GM12892 (cell line): ENCODE data around the gene SYK.

Source experiments
- POLR2A ChIP-seq: IDR thresholded peaks from 2 replicates; pipeline ENCODE4 v1.6.1; 2011; ENCODE audit warnings: low read depth, low read length, control low read depth
- POLR2AphosphoS5 ChIP-seq: IDR thresholded peaks from 2 replicates; pipeline ENCODE4 v1.6.1; 2011; ENCODE audit warnings: low read depth, low read length, control low read depth
- TAF1 ChIP-seq: IDR thresholded peaks from 2 replicates; pipeline ENCODE4 v1.6.1; 2011; ENCODE audit warnings: low read depth, mild to moderate bottlenecking, control low read depth, low read length, borderline replicate concordance

GRCh38 chr9:90813046-90813445, 11.4 kb downstream of the SYK start:
- TF ChIP-seq POLR2A (no peak), TAF1 (no peak), POLR2AphosphoS5 (no peak)
